PC-3 (cell line): ENCODE measurements around the gene CBX2. TPM values are rescaled to one million over a fixed set of nuclear protein-coding genes. Genes with fewer than 3 reads are reported as not detected.

Experiments used
- ATAC-seq: fragments of 200-7000 bp; cut with Tn5 transposase; 2 replicates; pipeline ENCODE4 v1.9.1; 2020; ENCODE audit warnings: mild to moderate bottlenecking, moderate library complexity
- BruUV-seq: library from RNA; stranded (reverse); fragments of 400-500 nt; replicated peaks from 2 replicates; lab custom pipeline; 2021; lab: Mats Ljungman, UMichigan
- CTCF ChIA-PET: fragments of 300-600 bp; sonication (Branson Sonifier 250); formaldehyde crosslinking; loops from one replicate; lab custom pipeline; 2022; ENCODE audit warnings: antibody characterized with exemption; lab: Charles Lee
- POLR2A ChIA-PET: fragments of 300-600 bp; sonication (Branson Sonifier 250); formaldehyde crosslinking; loops from one replicate; lab custom pipeline; 2022; ENCODE audit warnings: antibody characterized with exemption; ENCODE audit not compliant: unreplicated experiment; lab: Charles Lee
- DNase-seq: peaks from one replicate; pipeline ENCODE4 v3.0.0-alpha.2; 2015
- H2AFZ ChIP-seq: fragments of 300-600 bp; sonication (generic); 2 replicates; pipeline ENCODE4 v1.6.0; 2016; ENCODE audit warnings: antibody characterized with exemption, low read length
- H3F3A ChIP-seq: fragments of 300-600 bp; sonication (generic); one replicate; pipeline ENCODE4 v1.6.0; 2017; ENCODE audit warnings: antibody characterized with exemption, low read length, control low read depth, mild to moderate bottlenecking; ENCODE audit not compliant: unreplicated experiment
- H3K27ac ChIP-seq: fragments of 300-600 bp; sonication (generic); 2 replicates; pipeline ENCODE4 v1.5.1; 2016; ENCODE audit warnings: mild to moderate bottlenecking, low read length
- H3K27me3 ChIP-seq: fragments of 300-600 bp; sonication (generic); 2 replicates; pipeline ENCODE4 v1.6.1; 2016; ENCODE audit warnings: low read length, mixed read lengths
- H3K36me3 ChIP-seq: fragments of 300-600 bp; sonication (generic); 2 replicates; pipeline ENCODE4 v1.6.1; 2016; ENCODE audit warnings: low read depth, mixed run types, low read length, mixed read lengths
- H3K4me1 ChIP-seq: fragments of 300-600 bp; sonication (generic); 2 replicates; pipeline ENCODE4 v1.5.1; 2016; ENCODE audit warnings: low read length; ENCODE audit not compliant: insufficient read depth
- H3K4me2 ChIP-seq: fragments of 300-600 bp; sonication (generic); 2 replicates; pipeline ENCODE4 v1.6.0; 2016; ENCODE audit warnings: low read length
- H3K4me3 ChIP-seq: fragments of 300-600 bp; sonication (generic); 2 replicates; pipeline ENCODE4 v1.5.1; 2016; ENCODE audit warnings: mild to moderate bottlenecking, low read length, mixed read lengths
- H3K79me2 ChIP-seq: fragments of 300-600 bp; sonication (generic); 2 replicates; pipeline ENCODE4 v1.6.1; 2017; ENCODE audit warnings: low read length, mixed read lengths
- H3K9ac ChIP-seq: fragments of 300-600 bp; sonication (generic); 2 replicates; pipeline ENCODE4 v1.6.0; 2016; ENCODE audit warnings: mild to moderate bottlenecking, low read length
- H3K9me2 ChIP-seq: fragments of 300-600 bp; sonication (generic); replicated peaks from 2 replicates; pipeline ENCODE4 v1.6.1; 2016; ENCODE audit warnings: mixed run types, low read length, mixed read lengths
- H3K9me3 ChIP-seq: fragments of 300-600 bp; sonication (generic); 2 replicates; pipeline ENCODE4 v1.6.1; 2016; ENCODE audit warnings: low read length, mixed read lengths
- H4K20me1 ChIP-seq: fragments of 300-600 bp; sonication (generic); 2 replicates; pipeline ENCODE4 v1.6.1; 2016; ENCODE audit warnings: low read length, mixed read lengths
- EZH2 ChIP-seq: fragments of 300-600 bp; sonication (generic); IDR thresholded peaks from one replicate; pipeline ENCODE4 v1.6.1; 2017; ENCODE audit warnings: antibody characterized with exemption, mild to moderate bottlenecking, low read length; ENCODE audit not compliant: unreplicated experiment
- EZH2phosphoT487 ChIP-seq: fragments of 300-600 bp; sonication (generic); IDR thresholded peaks from 2 replicates; pipeline ENCODE4 v1.6.1; 2018; ENCODE audit warnings: mild to moderate bottlenecking, antibody characterized with exemption, low read length, borderline replicate concordance
- intact Hi-C: fragments of 100-400 bp; cut with micrococcal nuclease; formaldehyde crosslinking; loops from 2 replicates; pipeline ENCODE4 v1.9.0; 2023
- total RNA-seq: library from RNA; depleted of rRNA; stranded (reverse); fragments of >200 nt; gene quantifications from 2 replicates; pipeline ENCODE4 v1.2.3, GENCODE V29; 2014
- TF ChIP-seq, protein P1 (sequence below): fragments of 300-600 bp; sonication (generic); conservative IDR thresholded peaks from 2 replicates; pipeline ENCODE4 v1.5.1; 2017; ENCODE audit warnings: antibody characterized with exemption, low read depth, mild to moderate bottlenecking, low read length

Gene CBX2
- total RNA-seq, 1 experiment from 2014 or later = 39.2 TPM

DNA sequence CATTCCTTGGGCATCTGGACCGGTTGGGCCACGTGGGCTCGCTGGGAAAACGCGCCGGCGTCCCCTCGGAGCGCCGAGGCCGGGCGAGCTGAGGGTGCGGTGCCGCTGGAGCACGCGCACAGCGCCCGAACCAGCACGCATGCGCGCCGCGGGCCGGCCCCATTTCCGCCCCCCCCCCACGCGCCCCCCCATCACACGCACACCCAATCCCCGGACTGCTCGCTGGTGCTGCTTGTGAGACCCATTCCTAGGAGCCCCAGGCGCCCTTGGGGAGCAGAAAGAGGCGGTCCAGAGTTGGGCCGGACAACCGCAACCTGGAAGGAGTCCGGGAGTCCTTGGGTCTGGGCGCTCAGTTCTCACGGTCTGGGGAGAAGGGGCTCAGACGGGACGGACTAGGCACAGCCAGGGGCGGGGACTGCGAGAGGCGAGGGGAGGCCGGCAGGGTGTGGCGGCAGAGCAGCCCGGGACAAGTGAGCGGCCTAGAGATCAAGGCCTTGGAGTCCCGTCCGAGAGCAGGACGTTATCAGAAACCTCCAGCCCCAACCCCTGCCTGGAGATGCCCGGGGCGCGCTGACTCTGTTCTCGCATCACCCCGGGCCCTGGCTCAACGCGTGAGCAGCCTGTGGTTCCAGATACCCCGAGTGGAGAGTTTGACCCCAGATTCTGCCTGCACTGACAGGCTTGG is 24.9 kb downstream of the CBX2 start:
- Histone ChIP-seq H3K4me2 (no peak overlapping the region), H3K36me3 (no peaks in the 10 kb centered on the region), H3K9me3 (no peaks in the 10 kb centered on the region), H3K9ac (no peak overlapping the region), H3K9me2 (no peaks in the 10 kb centered on the region), H3K79me2 (no peaks in the 10 kb centered on the region), H2AFZ (no peak overlapping the region), H3K4me3 (no peak overlapping the region), H4K20me1 (no peaks in the 10 kb centered on the region), H3K27ac (no peak overlapping the region), H3K27me3 (peaks cover 100% of the 10 kb centered on the region), H3K4me1 (peaks cover 36% of the 10 kb centered on the region), H3F3A (no peaks in the 10 kb centered on the region)
- intact Hi-C loops = no loop called here
- ATAC-seq (no peak), DNase-seq (no peak)
- no peak for TF ChIP-seq EZH2
- TF ChIP-seq EZH2phosphoT487 = no peak
- TF ChIP-seq, protein P1, sequence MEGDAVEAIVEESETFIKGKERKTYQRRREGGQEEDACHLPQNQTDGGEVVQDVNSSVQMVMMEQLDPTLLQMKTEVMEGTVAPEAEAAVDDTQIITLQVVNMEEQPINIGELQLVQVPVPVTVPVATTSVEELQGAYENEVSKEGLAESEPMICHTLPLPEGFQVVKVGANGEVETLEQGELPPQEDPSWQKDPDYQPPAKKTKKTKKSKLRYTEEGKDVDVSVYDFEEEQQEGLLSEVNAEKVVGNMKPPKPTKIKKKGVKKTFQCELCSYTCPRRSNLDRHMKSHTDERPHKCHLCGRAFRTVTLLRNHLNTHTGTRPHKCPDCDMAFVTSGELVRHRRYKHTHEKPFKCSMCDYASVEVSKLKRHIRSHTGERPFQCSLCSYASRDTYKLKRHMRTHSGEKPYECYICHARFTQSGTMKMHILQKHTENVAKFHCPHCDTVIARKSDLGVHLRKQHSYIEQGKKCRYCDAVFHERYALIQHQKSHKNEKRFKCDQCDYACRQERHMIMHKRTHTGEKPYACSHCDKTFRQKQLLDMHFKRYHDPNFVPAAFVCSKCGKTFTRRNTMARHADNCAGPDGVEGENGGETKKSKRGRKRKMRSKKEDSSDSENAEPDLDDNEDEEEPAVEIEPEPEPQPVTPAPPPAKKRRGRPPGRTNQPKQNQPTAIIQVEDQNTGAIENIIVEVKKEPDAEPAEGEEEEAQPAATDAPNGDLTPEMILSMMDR = no peak
- no TSS peak for BruUV-seq
- ChIA-PET CTCF (no interaction called here), POLR2A (no interaction called here)

DNA sequence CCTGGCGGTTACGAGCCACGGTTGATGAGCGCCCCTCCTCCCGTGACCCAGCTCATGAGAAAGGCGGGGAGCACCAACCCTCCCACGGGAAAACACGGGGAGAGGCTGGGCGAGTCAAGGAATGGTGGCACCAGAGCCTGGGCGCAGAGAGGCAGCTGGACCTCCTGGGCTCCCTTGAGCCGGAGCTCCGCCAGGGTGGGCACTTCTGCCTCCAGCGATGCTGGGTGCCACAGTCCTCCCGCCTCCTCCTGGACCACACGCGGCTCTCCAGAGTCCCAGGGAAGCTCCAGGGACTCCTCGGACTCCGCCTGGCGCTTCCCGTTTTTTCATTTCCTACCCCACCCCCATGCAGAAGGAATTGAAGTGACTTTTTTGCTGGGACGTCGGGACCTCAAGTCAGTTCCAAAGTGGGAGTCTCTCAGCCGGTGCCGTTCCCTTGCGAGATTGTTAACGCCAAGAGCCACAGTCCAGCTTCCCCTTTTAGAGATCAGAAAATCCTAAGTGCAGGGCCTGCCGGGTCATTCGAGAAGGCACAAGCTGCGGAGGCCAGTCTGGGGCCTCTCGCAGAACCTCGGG is 25.6 kb downstream of the CBX2 start:
- no peak overlapping the region for H3K4me3 ChIP-seq
- no peak overlapping the region for H3K9ac ChIP-seq
- no peaks in the 10 kb centered on the region for H3K9me2 ChIP-seq
- H3K9me3 ChIP-seq = no peaks in the 10 kb centered on the region
- TF ChIP-seq, protein P1 = no peak
- peak; percentile 2 for TF ChIP-seq EZH2
- H3K36me3 ChIP-seq = no peaks in the 10 kb centered on the region
- H4K20me1 ChIP-seq = no peaks in the 10 kb centered on the region
- ATAC-seq (no peak), DNase-seq (no peak)
- no peaks in the 10 kb centered on the region for H3F3A ChIP-seq
- H3K79me2 ChIP-seq = no peaks in the 10 kb centered on the region
- peaks cover 30% of the 10 kb centered on the region for H3K4me1 ChIP-seq
- POLR2A ChIA-PET = no interaction called here
- intact Hi-C loops = no loop called here
- no peak overlapping the region for H3K4me2 ChIP-seq
- no peak overlapping the region for H3K27ac ChIP-seq
- no peak overlapping the region for H2AFZ ChIP-seq
- peaks cover 100% of the 10 kb centered on the region for H3K27me3 ChIP-seq
- BruUV-seq = no TSS peak
- CTCF ChIA-PET = no interaction called here
